GM19467 (cell line): ENCODE measurements around the gene EPHA4.

ENCODE experiments used
- ATAC-seq: cut with Tn5 transposase; IDR thresholded peaks from one replicate; pipeline ENCODE4 v1.9.1; 2021; ENCODE audit warnings: mild to moderate bottlenecking, moderate library complexity; ENCODE audit not compliant: unreplicated experiment

Gene EPHA4

DNA sequence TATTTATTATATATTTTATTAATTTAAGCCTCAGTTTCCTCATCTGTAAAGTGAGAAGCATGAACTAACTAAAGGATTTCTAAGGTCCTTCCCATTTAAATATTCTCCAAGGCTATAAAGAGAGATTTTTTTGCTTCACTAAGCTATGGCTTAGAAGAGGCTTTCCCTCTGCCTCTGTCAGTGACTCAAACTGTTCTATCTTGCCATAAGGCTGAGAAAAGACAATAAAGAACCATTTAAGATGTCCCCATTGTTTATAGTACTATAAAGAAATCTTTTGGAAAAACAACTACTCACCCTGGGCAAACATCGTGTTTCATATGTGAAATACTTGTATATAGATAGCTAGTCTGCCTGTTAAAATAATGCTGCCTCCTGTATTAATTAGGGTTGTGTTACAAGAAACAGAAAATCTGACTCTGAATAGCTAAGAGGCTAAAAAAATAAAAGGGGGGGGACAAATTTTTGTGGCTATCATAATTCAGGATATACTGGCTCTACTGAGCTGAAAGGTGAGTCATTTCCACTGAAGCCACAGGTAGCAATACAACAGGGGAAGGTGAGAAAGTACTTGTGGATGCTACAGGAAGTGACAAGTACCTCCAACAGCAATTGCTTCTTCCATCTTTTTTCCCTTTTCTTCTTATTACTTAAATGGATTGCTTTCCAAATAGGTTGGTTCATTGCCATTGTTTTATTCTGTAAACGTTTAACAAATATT is 25.4 kb downstream of the EPHA4 start:
- ATAC-seq = no peak

DNA sequence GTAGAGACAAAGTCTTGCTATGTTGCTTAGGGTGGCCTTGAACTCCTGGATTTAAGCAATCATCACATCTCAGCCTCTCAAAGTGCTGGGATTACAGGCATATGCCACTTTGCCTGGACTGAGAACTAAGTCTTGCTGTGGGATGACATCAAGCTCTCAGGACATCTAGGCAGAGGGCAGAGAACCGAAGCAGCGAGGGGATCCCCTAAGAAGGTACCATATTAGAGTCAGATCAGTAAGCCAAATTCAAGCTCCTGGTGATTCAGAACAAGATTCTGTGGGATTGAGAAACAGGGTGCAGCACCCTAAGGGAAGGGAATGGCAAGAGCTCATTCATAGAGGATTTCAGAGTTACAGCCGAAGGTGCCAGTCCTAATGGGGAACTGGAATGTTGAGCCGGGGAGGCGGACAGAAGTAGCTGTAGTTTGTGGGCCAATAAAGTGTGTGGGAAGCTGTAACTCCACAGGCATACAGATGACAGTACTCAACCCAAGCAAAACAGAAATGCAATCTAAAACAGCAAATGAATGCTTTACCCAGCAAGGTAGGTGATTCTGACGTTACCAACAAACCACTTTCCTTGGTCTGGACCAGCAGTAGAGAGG is 30.9 kb downstream of the EPHA4 start:
- ATAC-seq = no peak

DNA sequence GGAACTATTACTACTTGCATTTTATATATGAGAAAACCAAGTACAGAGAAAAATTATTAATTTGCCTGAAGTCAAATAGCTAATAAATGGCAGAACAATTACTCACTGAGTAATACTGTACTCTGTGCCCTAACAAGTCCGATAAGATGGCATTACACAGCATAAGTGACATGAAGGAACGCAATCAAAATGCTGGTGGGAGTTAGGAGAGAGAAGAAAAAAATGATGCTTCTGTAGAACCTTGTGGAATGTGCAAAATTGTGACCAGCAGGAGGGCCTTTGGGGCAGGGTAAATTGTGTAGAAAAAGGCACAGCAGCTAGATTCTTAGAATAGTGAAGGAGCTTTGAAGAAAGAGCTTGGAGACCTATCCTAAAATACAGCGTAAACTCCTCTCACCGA is 32.9 kb downstream of the EPHA4 start:
- no peak for ATAC-seq

DNA sequence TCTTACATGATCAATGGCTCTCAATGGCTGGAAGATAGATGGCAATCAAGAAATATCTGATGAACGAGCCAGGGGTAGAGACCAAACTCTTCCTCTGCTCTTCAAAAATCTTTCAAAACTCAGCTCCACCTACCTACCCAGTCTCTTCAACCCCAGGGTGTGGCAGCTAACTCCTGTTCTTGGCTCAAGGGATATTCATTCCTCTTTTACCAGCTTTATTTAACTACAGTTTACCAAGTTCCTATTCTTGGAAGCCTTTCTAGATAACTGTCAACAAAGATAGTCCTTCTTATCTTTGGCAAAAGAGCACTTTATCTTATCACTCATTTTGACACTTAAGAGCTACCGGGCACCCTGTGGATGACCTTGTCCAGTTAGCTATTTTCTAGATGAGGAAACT is 36.3 kb downstream of the EPHA4 start:
- no peak for ATAC-seq

DNA sequence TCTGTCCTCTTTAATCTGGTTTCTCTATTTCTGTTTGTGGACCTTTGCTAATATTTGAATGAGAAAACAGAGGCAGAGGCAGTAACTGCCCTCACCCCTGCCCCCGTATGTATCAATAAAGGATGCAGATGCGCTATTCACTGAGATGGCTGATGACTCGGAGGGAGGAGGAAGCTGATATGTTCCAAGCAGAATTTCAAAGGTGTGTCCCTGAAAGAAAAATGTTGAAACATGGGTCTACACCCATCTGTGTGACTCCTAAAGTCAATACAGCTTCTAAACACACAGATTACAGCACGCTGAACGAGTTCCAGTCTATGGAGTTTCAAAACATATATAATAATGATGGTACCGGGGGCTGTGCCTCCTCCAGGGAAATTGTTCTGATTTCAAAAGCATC is 38.8 kb downstream of the EPHA4 start:
- no peak for ATAC-seq

DNA sequence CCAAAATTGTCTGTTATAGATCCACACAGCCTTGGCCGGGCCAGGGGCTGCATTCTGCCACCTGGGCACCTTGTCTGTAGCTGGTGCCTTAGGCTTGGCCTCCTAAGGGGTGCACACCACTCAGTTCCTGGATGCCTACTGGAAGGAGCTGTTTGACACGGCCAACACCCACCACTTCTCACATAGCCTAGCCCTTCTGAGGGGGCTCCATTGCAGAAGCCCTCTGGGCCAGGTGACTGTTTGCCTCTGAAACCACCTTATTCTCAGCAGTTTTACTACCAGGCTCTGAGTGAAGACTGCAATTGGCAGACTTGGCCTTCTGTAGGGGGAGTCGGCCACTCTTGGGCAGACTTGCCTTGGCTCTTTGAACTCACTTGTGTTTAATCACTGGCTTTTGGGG is 39.5 kb downstream of the EPHA4 start:
- no peak for ATAC-seq

DNA sequence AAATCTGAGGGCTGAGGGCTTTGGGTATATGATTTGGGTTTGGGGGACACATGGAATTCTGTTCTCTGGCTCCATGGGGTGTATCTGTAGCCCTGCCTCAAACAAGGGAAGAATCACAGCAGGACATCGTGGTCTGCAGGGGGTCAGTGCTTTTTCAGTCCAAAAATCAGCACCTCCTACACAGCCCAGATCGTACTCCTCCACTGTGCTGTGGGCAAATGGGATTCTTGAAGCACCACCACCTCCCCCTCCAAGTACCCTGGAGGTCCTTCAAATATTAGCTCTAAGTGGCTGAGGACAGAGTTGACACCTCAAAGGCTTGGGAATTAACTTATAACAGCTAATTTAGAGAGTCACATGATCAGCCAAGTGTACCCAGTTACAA is 41.5 kb downstream of the EPHA4 start:
- no peak for ATAC-seq

DNA sequence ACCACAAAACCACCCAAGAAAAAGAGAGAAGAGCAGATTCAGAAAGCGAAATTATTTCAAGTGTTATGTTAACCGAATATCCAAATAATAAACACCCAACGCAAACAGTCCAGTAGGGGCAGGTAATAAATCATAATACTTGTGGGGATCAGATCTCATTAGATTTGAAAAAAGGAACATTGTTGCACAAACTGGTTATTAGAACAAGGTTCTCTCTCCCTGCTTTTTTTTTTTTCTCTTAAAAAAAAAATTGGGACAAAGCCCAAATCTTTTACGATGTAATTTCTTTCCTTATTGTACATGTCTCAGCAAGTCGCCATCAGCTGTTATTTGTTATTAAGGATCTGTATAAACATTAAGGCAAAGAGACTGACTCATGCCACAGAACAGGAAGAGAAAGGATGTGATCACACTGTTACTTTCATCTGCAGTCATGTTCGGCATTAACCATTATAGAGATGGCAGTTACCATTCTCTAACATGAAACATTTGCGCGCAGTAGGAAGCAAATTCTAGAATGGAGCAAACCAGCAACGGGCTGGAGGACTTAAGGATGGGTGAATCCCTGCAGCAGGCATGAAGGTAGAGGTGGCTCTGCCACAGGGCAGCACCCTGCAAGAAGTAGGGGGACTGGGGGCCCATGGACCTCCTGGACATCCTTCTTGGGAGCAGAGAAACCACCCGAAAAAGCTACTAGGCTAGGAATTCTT is 42.0 kb downstream of the EPHA4 start:
- no peak for ATAC-seq

DNA sequence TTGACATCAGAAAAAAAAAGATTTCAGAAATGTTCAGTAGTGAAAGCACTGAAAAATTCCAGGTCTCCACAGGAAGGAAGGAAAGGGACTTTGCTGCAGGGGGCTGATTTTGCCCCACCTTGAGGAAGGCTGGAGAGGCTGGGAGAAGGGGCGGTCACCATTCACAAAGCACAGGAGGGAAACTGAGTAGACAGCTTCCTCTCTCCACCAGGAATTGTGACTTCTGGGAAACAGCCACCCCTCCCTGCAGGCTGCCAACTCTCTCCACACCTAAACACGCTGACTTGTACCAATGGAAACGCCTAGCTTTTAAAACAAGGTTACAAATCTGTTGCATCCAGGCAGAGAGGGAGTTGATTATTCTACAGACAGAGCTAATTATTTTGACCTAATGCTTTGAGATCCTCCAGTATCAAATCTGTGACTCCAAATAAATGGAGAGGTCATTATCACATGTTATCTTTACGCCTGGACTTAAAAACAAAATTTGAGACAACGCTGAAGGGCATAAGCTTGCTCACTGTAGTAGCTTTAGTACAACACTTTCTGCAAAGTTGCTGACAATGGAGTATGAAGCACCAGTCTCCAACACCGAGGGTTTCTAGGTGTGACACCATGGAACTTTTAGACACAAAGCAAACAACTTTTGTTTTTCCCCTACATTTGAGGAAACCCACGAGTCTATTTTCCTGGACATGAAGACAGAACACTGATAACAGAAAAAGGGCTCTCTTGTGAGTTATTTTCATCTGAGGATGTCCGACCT is 42.7 kb downstream of the EPHA4 start:
- ATAC-seq = no peak

DNA sequence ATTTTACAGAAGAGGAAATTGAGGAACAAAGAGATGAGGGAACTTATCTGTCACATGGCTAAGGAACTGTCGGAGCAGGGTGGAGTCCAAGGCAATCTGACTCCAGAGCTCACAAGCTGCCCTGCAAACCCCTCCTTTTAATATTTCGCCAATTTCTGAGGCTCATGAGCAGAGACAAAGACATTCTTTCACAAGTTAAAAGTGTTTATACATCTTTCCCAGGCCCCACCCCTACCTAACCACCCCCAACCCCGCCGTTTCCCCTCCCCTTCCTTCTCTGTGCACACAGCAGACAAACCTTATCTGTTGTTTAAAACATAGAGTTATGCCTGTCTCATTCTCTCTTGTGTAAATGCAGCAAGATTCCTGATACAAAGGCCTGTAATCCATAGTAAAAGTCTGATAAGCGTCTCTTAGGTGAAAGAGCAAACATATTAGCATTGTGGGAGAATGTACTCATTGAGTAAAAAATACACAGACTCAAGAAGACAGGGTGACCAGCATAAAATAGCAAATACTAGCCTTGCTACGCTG is 44.3 kb downstream of the EPHA4 start:
- no peak for ATAC-seq

DNA sequence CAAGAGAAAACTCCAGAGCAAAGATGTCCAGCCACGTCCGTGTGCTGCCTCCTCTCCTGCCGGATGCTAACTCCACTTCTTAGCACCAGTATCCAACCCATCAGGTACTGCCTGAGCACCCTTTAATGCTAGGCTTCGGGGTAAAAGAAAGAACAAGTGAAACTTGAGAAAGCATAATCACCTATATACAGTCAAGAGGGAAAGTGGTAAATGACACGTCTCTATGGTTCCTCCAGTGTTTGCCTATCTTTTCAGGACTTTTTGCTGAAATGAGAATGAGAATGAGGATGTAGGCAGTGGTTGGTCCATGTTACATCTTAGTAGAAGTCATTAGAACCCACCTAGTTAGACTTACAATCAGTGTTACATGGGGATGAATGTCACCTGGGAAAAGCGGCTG is 47.9 kb downstream of the EPHA4 start:
- ATAC-seq = no peak

DNA sequence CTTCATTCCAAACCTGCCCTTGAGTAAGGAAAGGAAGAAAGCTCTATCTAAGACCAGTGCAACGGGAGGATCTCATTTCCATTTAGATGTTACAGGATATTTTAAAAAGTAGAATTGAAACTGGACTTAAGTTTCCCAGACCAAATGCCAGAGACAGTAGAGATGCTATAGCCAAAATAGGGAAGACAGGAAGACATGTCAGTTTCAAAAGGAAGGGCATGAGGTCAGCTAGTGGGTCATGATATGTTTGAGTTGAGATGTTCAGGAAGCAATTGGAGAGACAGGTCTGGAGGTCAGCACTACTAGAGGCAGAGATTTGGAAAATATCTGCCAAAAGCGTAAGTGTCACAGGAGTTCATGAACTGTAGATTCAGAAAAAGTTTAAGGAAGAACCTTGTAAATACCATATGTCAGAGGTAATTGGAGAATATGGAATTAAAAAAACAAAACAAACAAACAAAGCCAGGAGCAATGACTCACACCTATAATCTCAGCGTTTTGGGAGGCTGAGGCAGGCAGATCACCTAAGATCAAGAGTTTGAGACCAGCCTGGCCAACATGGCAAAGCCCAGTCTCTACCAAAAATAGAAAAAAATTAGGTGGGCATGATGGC is 50.8 kb downstream of the EPHA4 start:
- ATAC-seq = no peak

DNA sequence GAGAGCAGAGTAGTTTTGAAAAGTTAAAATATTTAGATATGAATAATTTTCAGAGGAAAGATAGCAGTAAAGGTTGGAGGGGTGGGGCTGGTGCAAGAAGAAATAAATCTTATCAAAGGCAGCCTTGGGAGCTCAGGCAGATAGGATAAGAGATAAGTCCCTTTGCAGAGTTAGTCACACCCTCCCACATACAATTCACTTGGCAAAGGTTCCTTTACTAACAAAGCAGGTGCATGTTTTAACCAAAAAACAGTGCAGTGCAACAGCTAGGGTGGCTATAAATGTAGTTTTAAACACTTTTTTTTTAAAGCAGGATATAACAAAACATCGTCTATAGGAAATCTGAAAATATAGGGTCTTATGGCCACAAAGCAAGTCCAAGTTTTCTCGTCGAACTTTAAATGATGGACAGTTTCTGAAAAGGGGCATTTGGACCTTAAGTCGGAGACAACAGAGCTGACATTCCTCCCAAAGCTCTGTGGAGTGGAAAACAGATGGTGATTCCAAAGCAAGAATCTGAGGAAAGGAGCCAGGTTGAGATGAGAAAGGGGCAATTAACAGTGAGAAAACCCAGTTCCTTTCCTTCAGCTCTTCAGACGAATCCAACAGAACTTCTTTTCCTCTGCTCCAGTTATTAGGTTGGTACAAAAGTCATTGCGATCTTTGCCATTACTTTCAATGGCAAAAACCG is 53.0 kb downstream of the EPHA4 start:
- ATAC-seq = no peak

DNA sequence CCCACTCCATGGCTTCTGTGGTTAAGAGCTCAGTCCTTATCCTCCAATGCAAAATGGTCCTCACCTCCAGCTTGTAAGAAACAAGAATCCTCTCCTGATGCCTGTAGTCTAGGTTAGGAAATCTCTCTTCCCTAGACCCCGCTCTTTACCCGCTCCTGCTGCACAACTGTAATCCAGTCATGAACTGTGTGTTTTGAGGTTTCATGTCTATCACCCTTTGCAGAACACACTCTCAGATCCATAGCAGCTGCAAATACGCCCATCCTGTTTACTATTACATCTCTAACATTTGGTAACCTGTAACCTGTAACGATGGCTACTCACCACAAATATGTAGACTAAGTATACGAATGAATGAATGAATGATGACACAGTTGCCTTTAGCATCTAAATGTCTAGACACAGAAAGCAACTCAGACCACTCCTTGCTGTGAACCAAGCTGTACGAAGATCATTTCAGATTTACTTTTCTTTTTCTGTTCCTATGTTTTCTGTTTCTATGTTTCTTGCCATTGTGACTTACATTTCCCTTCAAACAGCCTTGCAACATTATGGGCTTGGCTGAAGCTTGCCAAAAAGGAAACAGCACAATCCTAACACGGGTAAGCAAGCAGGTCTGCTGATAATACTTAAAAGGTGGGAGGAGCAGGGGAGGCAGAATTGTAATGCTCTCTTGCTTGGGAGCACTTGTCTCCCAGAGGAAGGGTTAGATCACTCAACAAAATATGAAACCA is 53.7 kb downstream of the EPHA4 start:
- ATAC-seq = peak; percentile 65

DNA sequence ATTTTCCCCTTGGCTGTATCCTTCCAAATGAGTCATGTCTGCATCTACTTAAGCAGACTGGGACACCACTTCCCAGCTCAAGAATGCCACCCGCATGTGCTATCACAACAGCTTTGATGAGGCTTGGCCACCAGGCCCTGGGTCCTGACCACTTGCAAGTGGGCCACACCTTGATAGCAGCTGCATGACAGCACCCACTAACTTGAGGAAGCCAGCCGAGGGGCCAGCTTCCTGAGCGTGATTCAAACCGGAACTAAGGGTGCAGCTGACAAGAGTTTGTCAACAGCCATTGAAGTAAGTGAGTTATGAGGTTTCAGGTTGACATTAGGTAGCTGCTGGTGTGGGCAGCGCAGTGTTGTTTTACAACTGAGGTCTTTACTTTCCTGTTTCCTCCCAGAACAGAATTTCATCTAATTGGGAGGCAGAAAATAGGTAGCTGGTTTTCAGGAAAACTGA is 54.4 kb downstream of the EPHA4 start:
- peak; percentile 91 for ATAC-seq

DNA sequence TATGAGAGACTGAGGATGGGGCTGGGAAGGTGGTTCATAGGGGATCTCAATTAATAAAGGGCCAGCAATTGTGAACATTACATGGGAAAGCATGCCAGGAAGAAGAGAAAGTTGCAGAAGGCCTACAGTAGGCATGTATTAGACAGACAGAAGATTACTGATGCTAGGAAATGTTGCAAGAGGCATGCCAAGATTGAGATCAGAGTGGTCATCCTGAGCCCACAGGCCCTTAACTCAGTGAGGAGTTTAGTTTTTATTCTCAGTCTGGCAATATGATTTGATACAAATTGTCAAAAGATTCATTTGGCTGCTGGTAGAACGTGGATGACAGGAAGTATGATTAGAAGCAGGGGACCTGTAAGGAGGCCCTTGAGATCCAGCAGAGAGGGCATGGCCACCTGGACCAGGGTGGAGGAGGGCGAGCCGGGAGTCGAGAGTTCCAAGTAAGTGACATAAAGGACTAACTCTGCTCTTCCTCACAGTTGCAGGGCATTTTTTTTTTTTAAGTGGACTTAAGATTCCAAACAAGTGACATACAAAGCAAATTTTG is 54.9 kb downstream of the EPHA4 start:
- ATAC-seq = no peak

DNA sequence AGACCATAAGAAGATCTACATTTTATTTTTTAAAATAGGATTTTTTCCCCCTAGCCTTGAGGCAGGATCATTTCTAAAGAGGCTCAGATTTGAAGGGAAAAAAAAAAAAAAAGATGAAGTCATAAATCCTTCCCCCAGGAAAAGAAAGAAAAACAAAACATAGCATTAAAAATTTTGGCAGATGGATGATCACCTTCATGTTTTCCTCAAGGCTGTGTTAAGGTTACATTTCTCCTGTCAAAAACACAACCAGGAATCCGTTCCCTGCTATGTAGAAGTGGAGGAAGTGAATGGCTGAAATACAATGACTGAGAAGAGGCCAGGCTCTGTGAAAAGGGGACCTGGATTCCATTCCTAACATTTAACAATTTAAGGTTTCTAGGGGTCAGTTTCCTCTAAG is 56.2 kb downstream of the EPHA4 start:
- ATAC-seq = no peak

DNA sequence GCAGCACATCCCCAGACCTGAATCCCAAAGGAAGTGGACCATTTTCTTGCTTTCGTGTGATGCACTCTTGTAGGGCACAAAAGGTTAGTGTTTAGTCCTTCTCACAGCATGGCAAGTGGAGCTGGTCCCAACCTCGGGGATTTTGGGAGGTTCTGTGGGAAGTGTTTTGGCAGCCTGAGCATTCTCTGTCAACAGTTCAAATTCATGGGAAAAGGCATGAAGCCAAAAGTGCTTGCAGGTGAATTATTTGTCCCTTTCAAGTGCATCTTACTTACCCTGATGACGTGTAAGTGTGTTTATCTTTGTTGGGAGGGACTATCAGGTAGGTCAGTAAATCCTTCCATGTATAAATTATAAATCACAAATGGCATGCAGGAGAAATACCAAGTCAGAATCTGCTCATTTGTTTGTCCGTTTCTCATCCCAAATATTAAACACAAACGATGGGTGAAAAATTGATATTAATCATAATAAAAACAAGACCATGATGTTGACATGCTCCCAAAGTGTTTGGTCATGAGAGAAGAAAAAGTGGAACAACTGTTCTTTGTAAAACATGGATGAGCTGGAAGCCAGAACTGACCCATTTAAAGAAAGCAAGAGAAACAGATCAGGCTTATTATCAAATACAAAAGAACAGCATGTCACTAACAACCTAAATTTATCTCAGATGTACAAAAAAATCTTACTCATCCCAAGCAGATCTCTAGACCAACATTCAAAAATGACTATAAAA is 57.6 kb downstream of the EPHA4 start:
- ATAC-seq = no peak

DNA sequence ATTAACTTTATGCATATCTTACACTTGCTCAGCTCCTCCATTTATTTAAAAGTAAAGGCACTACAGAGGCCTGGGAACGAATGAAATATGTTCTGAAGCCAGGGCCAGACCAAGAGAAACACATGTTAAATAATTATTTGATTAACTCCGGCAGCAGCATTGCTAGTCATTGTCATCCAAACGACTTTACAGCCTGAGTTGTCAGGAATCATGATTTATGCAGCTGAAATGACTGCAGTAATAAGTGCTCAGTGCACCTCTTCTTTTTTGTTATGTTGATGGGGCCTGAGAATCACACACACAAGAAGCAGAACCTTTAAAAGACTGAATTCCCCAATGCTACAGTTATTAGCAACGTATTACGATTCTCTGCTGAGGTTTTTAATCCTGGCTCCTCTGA is 58.9 kb downstream of the EPHA4 start:
- no peak for ATAC-seq
